ENCODE data around the gene C1QTNF2. TPM values are rescaled to one million over a fixed set of nuclear protein-coding genes. Genes with fewer than 3 reads are reported as not detected.

Gene C1QTNF2
- total RNA-seq, 4 donors from 2014 or later: 1.1 TPM; not detected in 2

- Histone ChIP-seq H3K9me3 (no peaks in the 10 kb centered on the region), H3K36me3 (no peaks in the 10 kb centered on the region), H3K27ac (no peak overlapping the region), H3K4me1 (peaks cover 6 to 11% of the 10 kb centered on the region in 2 donors), H3K27me3 (no peaks in the 10 kb centered on the region), H3K4me3 (replicated peaks in 1 of 3) (no peak overlapping the region)
- no peak for TF ChIP-seq CTCF (IDR thresholded peaks at IDR 0.05)
- TF ChIP-seq POLR2A (IDR thresholded peaks at IDR 0.05): no peak
- 95% methylated on average over 10 of the region's 10 CpGs for WGBS, 2 donors
- intact Hi-C loops (cut with DNase I): no loop called here
- no peak for DNase-seq
Measured at GRCh38 chr5:160298189-160298588, 72.2 kb downstream of the C1QTNF2 start.

GRCh38 chr5:160297776-160298175 is 72.7 kb downstream of the C1QTNF2 start:
- no peak overlapping the region for H3K27ac ChIP-seq
- H3K4me1 ChIP-seq: peaks cover 6 to 11% of the 10 kb centered on the region in 2 donors
- WGBS, 2 donors: 82 to 85% methylated on average over 5 of the region's 5 CpGs
- intact Hi-C loops (cut with DNase I): no loop called here
- H3K36me3 ChIP-seq: no peaks in the 10 kb centered on the region
- H3K27me3 ChIP-seq: no peaks in the 10 kb centered on the region
- TF ChIP-seq CTCF (IDR thresholded peaks at IDR 0.05): no peak
- TF ChIP-seq POLR2A (IDR thresholded peaks at IDR 0.05): no peak
- no peak overlapping the region for H3K4me3 ChIP-seq (replicated peaks in 1 of 3)
- no peak for DNase-seq
- H3K9me3 ChIP-seq: no peaks in the 10 kb centered on the region

Small RNA genes within 50 kb of the gene (small RNA-seq; reads per million reads assigned to genes)
- not detected for gene AC112191.3

Other genes with a start within 250 kb of the C1QTNF2 start
- not detected for gene FABP6, start 141.1 kb downstream of the C1QTNF2 start, total RNA-seq
- 10 to 100 TPM in 2 of 4 donors, 1 to 10 TPM in 2; 6.3 to 11.8 (median 10.0) TPM for gene CCNJL, start 58.1 kb downstream of the C1QTNF2 start, total RNA-seq
- gene FAM200C, start 29.4 kb upstream of the C1QTNF2 start, total RNA-seq: 1 to 10 TPM; 5.8 to 9.0 (median 7.2) TPM
- 100 to 1,000 TPM in 2 of 4 donors, 10 to 100 TPM in 2; 70.1 to 122 (median 96.3) TPM for gene SLU7, start 48.5 kb upstream of the C1QTNF2 start, total RNA-seq
- 100 to 1,000 TPM in 1 of 4 donors, 10 to 100 TPM in 3; 42.6 to 165 (median 79.4) TPM for gene PTTG1, start 51.2 kb upstream of the C1QTNF2 start, total RNA-seq

Data from thyroid gland (tissue), 4 donors.